ENCODE results near the gene LYRM9. TPM values are rescaled to one million over a fixed set of nuclear protein-coding genes. Genes with fewer than 3 reads are reported as not detected.

Gene LYRM9
- polyA plus RNA-seq, 1 donor (not counting 4 experiments of a cell fraction or from before 2014, with no cell fraction given), result 3.0 TPM

- FAIRE-seq (no peak), DNase-seq (ENCODE audit: low read depth, low spot score) (no peak)
- no peaks in the 10 kb centered on the region for H3K9me3 ChIP-seq (ENCODE audit: control insufficient read depth, low read depth, low read length)
- H3K27me3 ChIP-seq (ENCODE audit: control insufficient read depth, extremely low read depth, insufficient read depth, low read length), result peaks cover 3% of the 10 kb centered on the region
- dilution Hi-C loops (cut with MboI; ENCODE audit: extremely low pct_ligation_motif_present, low sequenced_read_pairs), result no loop called here
- H3K4me1 ChIP-seq (ENCODE audit: control insufficient read depth, extremely low read depth, insufficient read depth, low read length), result peaks cover 21% of the 10 kb centered on the region
- H3K27ac ChIP-seq (ENCODE audit: control insufficient read depth, insufficient read depth, low read length), result no peak overlapping the region
- H3K9ac ChIP-seq (ENCODE audit: control insufficient read depth, extremely low read depth, insufficient read depth, low read length), result no peak overlapping the region
- TF ChIP-seq EZH2 (IDR thresholded peaks at IDR 0.05; ENCODE audit: low read length) (no peak), CTCF (optimal IDR thresholded peaks at IDR 0.05 in 1 of 3, IDR thresholded peaks at IDR 0.05 in 1 of 3, conservative IDR thresholded peaks at IDR 0.05 in 1 of 3; ENCODE audit: extremely low read depth in 1 of 3, insufficient read depth in 2 of 3, low read length in 3 of 3) (no peak)
- H3K4me2 ChIP-seq (ENCODE audit: control insufficient read depth, extremely low read depth, insufficient read depth, low read depth, low read length), result no peak overlapping the region
- H3K79me2 ChIP-seq (ENCODE audit: control insufficient read depth, insufficient read depth, low read length), result no peaks in the 10 kb centered on the region
- no peak overlapping the region for H2AFZ ChIP-seq (ENCODE audit: control insufficient read depth, low read length)
- H4K20me1 ChIP-seq (ENCODE audit: control insufficient read depth, extremely low read depth, insufficient read depth, low read length), result no peaks in the 10 kb centered on the region
- H3K9me1 ChIP-seq (ENCODE audit: control insufficient read depth, extremely low read depth, insufficient read depth, low read length), result no peaks in the 10 kb centered on the region
- no peaks in the 10 kb centered on the region for H3K36me3 ChIP-seq (ENCODE audit: control insufficient read depth in 2 of 2, extremely low read depth in 1 of 2, insufficient read depth in 2 of 2, low read length in 2 of 2)
- no peak overlapping the region for H3K4me3 ChIP-seq (ENCODE audit: control insufficient read depth in 2 of 3, extremely low read depth in 1 of 3, insufficient read depth in 2 of 3, low read depth in 1 of 3, low read length in 3 of 3)
Observed at GRCh38 chr17:27873211-27873610, 20.0 kb downstream of the LYRM9 start.

- DNase-seq (ENCODE audit: low read depth, low spot score), result no peak
- no peaks in the 10 kb centered on the region for H3K79me2 ChIP-seq (ENCODE audit: control insufficient read depth, insufficient read depth, low read length)
- H3K27ac ChIP-seq (ENCODE audit: control insufficient read depth, insufficient read depth, low read length), result no peak overlapping the region
- no peak overlapping the region for H3K4me2 ChIP-seq (ENCODE audit: control insufficient read depth, extremely low read depth, insufficient read depth, low read depth, low read length)
- H3K4me1 ChIP-seq (ENCODE audit: control insufficient read depth, extremely low read depth, insufficient read depth, low read length), result peaks cover 21% of the 10 kb centered on the region
- no peak for FAIRE-seq
- H2AFZ ChIP-seq (ENCODE audit: control insufficient read depth, low read length), result no peak overlapping the region
- dilution Hi-C loops (cut with MboI; ENCODE audit: extremely low pct_ligation_motif_present, low sequenced_read_pairs), result no loop called here
- no peaks in the 10 kb centered on the region for H3K9me3 ChIP-seq (ENCODE audit: control insufficient read depth, low read depth, low read length)
- TF ChIP-seq CTCF (optimal IDR thresholded peaks at IDR 0.05 in 1 of 3, IDR thresholded peaks at IDR 0.05 in 1 of 3, conservative IDR thresholded peaks at IDR 0.05 in 1 of 3; ENCODE audit: extremely low read depth in 1 of 3, insufficient read depth in 2 of 3, low read length in 3 of 3) (no peak), EZH2 (IDR thresholded peaks at IDR 0.05; ENCODE audit: low read length) (no peak)
- no peaks in the 10 kb centered on the region for H3K9me1 ChIP-seq (ENCODE audit: control insufficient read depth, extremely low read depth, insufficient read depth, low read length)
- no peaks in the 10 kb centered on the region for H3K36me3 ChIP-seq (ENCODE audit: control insufficient read depth in 2 of 2, extremely low read depth in 1 of 2, insufficient read depth in 2 of 2, low read length in 2 of 2)
- H3K4me3 ChIP-seq (ENCODE audit: control insufficient read depth in 2 of 3, extremely low read depth in 1 of 3, insufficient read depth in 2 of 3, low read depth in 1 of 3, low read length in 3 of 3), result no peak overlapping the region
- H3K27me3 ChIP-seq (ENCODE audit: control insufficient read depth, extremely low read depth, insufficient read depth, low read length), result peaks cover 3% of the 10 kb centered on the region
- no peaks in the 10 kb centered on the region for H4K20me1 ChIP-seq (ENCODE audit: control insufficient read depth, extremely low read depth, insufficient read depth, low read length)
- H3K9ac ChIP-seq (ENCODE audit: control insufficient read depth, extremely low read depth, insufficient read depth, low read length), result no peak overlapping the region
Observed at GRCh38 chr17:27872776-27873175, 20.4 kb downstream of the LYRM9 start.
